Activated CD4-positive, CD25-positive, alpha-beta regulatory T cell treated with anti-CD3 and anti-CD28 coated beads, Interleukin-2, amount 50 U/mL, for 72 hours (primary cell): ENCODE measurements around the gene CCT2.
"Not testable (repeated sequence)": the region's sequence is repeated elsewhere in the genome, so short reads cannot be mapped to it uniquely, and the experiment has no call there.

ENCODE experiments used
- DNase-seq: peaks from one replicate; pipeline ENCODE4 v3.0.0; 2021

CCT2 gene

GRCh38 chr12:69589082-69589481, 3.8 kb downstream of the CCT2 start:
- DNase-seq = no peak

- no peak for DNase-seq
Measured at GRCh38 chr12:69595689-69596088, 10.4 kb downstream of the CCT2 start.

DNA sequence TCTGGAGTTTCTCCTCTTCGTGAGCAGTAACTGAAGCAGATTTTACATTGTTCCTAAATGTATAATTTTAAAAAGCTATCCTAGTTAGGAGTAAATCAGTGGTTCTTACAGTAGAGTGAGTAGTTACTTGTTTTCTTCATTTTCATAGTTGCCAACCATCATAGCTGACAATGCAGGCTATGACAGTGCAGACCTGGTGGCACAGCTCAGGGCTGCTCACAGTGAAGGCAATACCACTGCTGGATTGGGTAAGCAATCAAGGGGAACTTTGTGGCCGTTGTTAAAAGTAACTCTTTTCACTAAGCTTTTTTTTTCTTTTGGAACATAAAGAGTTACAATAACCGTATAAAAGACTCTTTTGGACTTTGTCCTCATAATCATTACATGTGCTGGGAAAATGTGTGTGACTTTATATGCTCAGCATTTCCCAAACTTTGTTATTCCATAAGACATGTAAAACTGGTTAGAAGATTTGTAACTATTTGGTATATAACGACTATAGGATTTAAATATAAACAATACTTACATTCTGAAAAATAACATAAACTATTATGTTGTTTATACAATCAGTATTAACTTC, 13.0 kb downstream of the CCT2 start:
- no peak for DNase-seq

- no peak for DNase-seq
Measured at GRCh38 chr12:69600804-69601203, 15.5 kb downstream of the CCT2 start.

DNA sequence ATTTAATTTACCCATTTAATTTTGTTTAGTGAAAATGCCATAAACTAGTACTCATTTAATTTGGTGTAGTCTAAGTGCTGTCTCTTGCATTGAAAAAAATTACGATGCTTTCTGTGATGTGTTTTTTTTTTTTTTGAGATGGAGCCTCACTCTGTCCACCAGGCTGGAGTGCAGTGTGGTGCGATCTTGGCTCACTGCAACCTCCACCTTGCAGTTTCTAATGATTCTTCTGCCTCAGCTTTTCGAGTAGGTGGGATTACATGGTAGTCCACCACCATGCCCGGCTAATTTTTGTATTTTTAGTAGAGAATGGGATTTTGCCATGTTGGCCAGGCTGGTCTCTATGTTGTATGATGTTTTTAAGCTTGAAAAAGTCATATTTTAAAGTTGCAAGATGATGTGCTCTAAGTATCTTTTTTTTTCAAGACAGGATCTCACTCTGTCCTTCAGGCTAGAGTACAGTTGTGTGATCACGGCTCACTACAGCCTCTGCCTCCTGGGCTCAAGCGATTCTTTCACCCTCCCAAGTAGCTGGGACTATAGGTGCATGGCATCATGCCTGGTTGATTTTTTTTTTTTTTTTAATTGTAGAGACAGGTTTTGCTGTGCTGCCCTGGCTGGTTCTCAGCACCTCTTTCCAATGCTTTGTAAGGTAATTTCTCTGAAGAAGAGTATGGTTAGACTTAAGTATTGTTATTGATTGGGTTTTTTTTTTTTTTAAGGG, 16.9 kb downstream of the CCT2 start:
- DNase-seq = no peak

GRCh38 chr12:69602954-69603353, 17.7 kb downstream of the CCT2 start:
- no peak for DNase-seq

DNA sequence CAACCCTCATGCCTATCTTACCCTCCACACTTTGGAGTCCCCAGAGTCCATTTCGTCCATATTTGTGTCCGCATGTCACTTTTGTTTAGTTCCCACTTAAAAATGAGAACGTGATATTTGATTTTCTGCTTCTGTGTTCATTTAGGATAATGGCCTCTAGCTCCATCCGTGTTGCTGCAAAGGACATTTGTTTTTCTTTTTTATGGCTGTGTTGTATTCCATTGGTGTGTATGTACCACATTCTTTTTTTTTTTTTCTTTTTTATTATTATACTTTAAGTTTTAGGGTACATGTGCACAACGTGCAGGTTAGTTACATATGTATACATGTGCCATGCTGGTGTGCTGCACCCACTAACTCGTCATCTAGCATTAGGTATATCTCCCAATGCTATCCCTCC, 18.3 kb downstream of the CCT2 start:
- not testable (repeated sequence) for DNase-seq

GRCh38 chr12:69604275-69604674, 19.0 kb downstream of the CCT2 start:
- not testable (repeated sequence) for DNase-seq

GRCh38 chr12:69608114-69608513, 22.9 kb downstream of the CCT2 start:
- no peak for DNase-seq

- DNase-seq = no peak
Measured at GRCh38 chr12:69610126-69610525, 24.9 kb downstream of the CCT2 start.

- DNase-seq = no peak
Measured at GRCh38 chr12:69610729-69611128, 25.5 kb downstream of the CCT2 start, which contains the start of gene LRRC10. TSS of gene LRRC10 (minus strand) at chr12:69610907. CDS start at chr12:69610838, 69 bp downstream.

DNA sequence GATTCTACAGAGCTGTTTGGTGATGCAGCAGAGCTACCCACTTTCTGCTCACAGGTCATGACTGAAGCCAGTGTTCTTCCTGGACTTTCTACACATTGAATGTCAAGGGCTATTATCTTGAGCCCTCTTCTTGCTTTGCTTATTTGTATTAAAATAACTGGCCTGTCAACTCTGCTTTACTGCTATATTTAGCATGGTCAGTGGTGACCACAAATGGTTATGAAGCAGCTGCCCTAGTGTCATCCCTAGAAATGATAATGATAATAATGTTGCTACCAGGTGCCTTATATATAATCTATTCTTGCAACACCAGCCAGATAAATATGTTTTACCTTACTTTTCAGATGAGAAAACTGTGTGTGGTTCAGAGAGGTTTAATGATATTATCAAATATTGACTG, 28.1 kb downstream of the CCT2 start:
- DNase-seq = no peak

DNA sequence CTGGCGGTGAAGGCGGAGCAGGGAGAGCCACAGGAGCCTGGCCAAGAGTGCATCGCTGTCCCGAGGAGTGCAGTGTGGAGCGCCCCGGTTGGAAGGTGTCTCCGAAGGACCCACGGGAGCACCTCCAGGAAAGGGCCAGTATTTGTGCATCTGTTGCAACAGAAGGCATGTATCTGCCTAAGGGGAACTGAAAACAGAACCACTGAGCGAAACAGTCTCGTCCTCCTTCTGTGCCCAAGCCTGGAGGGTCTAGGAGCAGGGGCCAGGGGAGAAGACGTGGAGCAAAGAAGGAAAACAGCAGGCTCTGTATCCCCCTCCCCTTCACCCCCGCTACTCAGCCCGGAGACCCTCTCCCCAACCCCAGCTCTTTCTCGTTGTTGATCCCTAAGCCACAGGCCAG, 30.8 kb downstream of the CCT2 start:
- DNase-seq = no peak

DNA sequence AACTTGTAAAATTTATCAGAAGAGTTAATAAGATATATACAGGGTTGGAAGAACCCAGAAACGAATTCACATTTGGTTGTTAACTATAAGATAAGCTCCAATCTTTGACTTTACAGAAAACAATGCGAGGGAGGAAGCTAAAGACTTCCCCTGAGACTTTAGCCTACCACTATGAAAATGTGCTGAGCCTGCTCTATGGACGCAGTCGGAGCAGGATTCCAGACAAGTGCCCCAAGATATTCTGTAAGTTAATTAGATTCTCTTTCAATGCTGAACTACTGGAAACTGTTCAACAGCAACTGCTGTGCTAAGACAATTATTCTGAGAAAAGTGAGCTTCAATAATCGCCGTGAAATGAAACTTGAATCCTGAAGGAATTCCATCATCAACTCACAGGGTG, 33.8 kb downstream of the CCT2 start:
- no peak for DNase-seq

- DNase-seq = no peak
Measured at GRCh38 chr12:69620077-69620476, 34.8 kb downstream of the CCT2 start.

DNA sequence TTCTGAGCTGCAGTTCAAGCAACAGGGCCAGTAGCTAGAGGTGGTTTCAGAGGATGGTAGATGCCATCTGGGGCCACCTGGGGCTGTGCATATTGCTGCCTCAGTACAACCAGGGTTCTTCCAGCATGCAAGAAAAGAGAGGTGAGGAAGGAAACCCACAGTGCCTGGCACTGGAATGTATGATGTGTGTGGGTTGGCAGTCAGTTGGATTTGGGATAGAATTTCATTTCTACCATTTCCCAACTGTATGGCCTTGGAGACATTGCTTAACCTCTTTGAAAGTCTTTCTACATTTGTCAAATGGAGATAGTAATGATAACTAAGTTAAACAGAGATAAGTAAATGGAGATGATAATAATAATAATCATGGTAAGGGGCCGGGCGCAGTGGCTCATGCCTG, 35.7 kb downstream of the CCT2 start:
- no peak for DNase-seq

- no peak for DNase-seq
Measured at GRCh38 chr12:69621551-69621950, 36.3 kb downstream of the CCT2 start.

- DNase-seq = no peak
Measured at GRCh38 chr12:69623970-69624369, 38.7 kb downstream of the CCT2 start.

DNA sequence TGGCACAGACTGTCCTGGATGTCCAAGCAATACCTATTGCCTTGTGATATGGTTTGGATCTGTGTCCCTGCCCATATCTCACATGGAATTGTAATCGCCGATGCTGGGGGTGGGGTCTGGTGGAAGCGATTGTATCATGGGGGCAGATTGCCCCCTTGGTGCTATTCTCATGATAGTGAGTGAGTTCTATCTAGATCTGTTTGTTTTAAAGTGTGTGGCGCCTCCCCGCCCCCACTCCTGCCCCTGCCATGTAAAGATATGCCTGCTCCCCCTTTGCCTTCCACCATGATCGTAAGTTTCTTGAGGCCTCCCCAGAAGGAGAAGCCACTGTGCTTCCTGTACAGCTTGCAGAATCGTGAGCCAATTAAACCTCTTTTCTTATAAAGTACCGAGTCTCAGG, 42.2 kb downstream of the CCT2 start:
- no peak for DNase-seq

DNA sequence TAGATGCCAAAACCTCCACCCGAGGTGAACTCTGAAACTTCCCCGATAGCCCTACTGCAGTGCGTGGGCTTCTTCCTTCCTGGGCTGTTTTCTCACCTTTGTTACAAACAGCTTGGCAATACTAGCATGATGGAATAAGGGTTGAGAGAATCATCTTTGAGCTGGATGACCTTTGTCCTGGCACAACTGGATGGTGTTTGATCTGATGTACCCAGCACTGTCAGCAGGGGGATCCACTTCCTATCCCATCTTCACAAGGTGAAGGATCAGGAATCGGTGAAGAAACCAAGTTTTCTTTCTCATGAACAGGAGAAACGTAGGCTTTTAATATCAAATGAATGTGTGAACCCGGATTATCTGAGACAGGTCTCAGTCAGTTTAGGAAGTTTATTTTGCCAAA, 44.9 kb downstream of the CCT2 start:
- no peak for DNase-seq

DNA sequence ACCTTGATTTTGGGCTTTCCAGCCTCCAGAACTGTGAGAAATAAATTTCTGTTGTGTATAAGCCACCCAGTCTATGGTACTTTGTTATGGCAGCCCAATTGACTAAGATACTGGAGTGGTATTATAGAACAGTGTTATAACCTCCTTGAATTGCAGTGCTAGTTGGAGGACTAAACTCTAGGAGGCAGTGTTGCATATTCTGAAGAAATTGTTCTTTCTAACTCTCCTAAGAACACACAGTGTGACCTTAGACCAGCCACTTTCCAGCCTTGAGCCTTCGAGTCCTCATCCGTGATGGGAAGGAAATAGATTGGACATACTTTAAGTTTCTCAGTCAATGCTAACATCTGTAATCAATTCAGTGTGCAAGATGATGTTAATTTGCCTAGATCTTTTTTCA, 47.8 kb downstream of the CCT2 start:
- no peak for DNase-seq

DNA sequence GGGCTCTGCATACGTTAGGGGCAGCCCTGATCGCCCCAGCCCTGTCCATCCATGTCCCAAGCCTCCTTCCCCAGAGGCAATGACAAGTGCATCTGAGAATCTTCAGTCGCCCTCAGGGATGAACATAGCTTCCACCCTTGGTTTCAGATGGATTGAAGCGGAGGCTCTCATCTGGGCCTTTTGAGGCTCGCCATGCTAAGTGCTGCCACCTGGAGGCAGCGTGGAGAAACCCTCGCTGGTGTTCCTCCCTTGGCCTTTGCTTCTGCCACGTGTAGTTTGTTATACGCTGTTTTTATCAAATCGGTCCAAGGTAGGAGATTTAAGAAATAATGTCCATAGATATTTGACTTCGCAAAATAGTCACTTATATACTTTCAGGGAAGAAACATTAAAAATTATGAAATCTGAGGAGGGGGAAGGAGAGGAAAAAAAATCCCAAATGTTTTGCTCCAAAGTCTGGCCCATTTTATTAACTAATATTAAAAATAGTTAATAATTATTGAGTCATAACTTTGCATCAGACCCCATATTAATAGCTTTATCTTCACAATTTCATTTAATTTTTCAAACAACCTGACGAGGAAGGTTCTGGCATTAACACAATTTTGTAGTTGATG, 54.2 kb downstream of the CCT2 start:
- peak; percentile 62 for DNase-seq

DNA sequence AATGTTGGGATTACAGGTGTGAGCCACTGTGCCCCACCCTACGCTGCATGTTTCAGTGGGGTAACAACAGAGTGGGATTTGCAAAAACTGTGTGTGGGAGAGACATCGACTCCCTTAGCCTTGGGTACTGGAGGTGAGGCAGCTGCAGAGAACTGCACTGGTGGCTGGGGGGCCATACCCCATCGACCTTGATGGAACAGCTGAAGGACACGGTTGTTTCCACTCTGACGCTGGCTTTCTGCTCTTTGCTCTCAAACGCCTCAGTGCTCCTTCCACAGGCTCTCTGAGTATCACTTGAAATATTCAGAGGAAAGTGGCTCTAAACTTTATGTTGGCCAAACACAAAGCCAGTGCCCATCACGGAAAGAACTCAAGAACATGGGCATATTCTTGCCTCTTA, 56.3 kb downstream of the CCT2 start:
- DNase-seq = no peak

- no peak for DNase-seq
Measured at GRCh38 chr12:69642531-69642930, 57.3 kb downstream of the CCT2 start.

DNA sequence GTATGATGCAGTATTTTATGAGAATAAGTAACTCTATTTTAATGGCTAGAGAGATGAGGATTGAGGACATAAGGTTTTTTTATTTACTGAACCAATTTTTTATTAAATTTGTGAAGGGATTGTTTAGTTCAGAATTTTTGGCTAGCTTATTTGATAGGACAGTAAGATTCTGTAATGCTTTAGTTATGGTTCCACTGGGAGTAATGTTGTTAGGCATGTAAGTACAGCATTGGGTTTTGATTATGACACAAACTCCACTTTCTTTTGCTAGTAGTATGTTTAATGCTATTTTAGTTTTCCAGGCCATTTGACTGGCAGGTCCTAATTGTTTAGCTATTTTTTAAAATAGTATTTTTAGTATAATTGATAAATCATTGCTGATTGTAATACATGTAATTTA, 59.3 kb downstream of the CCT2 start:
- DNase-seq = no peak
